HG03025 (cell line): Measurements from ENCODE around the gene PDIA6.

Experiments
- ATAC-seq: cut with Tn5 transposase; IDR thresholded peaks from one replicate; pipeline ENCODE4 v1.9.1; 2021; ENCODE audit warnings: mild to moderate bottlenecking, moderate library complexity; ENCODE audit not compliant: unreplicated experiment, low FRiP score

Gene PDIA6

GRCh38 chr2:10812362-10813162, at the start of gene PDIA6:
Gene PDIA6 (minus strand): TSS chr2:10812785. CDS start chr2:10812696, 89 bp downstream.
- ATAC-seq = peak; percentile 83

GRCh38 chr2:10862330-10862729, 49.7 kb upstream of the PDIA6 start:
- no peak for ATAC-seq

- no peak for ATAC-seq
These were observed 49.2 kb upstream of the PDIA6 start for GRCh38 chr2:10861765-10862164.

GRCh38 chr2:10860814-10861325, 48.3 kb upstream of the PDIA6 start:
- no peak for ATAC-seq

- no peak for ATAC-seq
These were observed 47.7 kb upstream of the PDIA6 start for GRCh38 chr2:10860081-10860813.

GRCh38 chr2:10859278-10859677, 46.7 kb upstream of the PDIA6 start:
- ATAC-seq = no peak

GRCh38 chr2:10848541-10848940, 36.0 kb upstream of the PDIA6 start:
- no peak for ATAC-seq

- ATAC-seq = no peak
These were observed 34.4 kb upstream of the PDIA6 start for GRCh38 chr2:10847008-10847407.

GRCh38 chr2:10846110-10846861, 33.7 kb upstream of the PDIA6 start:
- ATAC-seq = no peak

- ATAC-seq = no peak
These were observed 33.1 kb upstream of the PDIA6 start for GRCh38 chr2:10845640-10846039.

- ATAC-seq = no peak
These were observed 31.5 kb upstream of the PDIA6 start for GRCh38 chr2:10844097-10844496.

GRCh38 chr2:10842506-10842905, 29.9 kb upstream of the PDIA6 start:
- no peak for ATAC-seq

- ATAC-seq = no peak
These were observed 29.1 kb upstream of the PDIA6 start for GRCh38 chr2:10841547-10842219.

- ATAC-seq = no peak
These were observed 27.2 kb upstream of the PDIA6 start for GRCh38 chr2:10839813-10840212.

GRCh38 chr2:10838734-10839133, 26.1 kb upstream of the PDIA6 start:
- ATAC-seq = no peak

GRCh38 chr2:10837298-10838266, 25.0 kb upstream of the PDIA6 start:
- ATAC-seq = no peak

- peak; percentile 77 for ATAC-seq
These were observed 22.7 kb upstream of the PDIA6 start for GRCh38 chr2:10835052-10835970.

- ATAC-seq = no peak
These were observed 21.6 kb upstream of the PDIA6 start for GRCh38 chr2:10834068-10834655.
